A549 (cell line): ENCODE data around the gene DDX27. TPM values are rescaled to one million over a fixed set of nuclear protein-coding genes. Genes with fewer than 3 reads are reported as not detected.

Experiments
- ATAC-seq, 2 experiments: fragments of 200-7000 bp in 1 of 2; fragments of >200 bp in 1 of 2; cut with Nextera tagmentation in 1 of 2; cut with Tn5 transposase in 1 of 2; 3 replicates each; pipeline versions ENCODE4 v1.8.0 to v1.9.1; 2018 to 2020; ENCODE audit warnings: mild to moderate bottlenecking in 1 of 2, moderate library complexity in 1 of 2
- CTCF ChIA-PET: fragments of 300-600 bp; sonication (Branson Sonifier 250); formaldehyde crosslinking; extraction: SDS; loops from one replicate; lab custom pipeline; 2021; ENCODE audit warnings: antibody characterized with exemption, inconsistent platforms; lab: Yijun Ruan, JAX
- POLR2A ChIA-PET: fragments of 350-600 bp; formaldehyde crosslinking; extraction: SDS; loops from one replicate; lab custom pipeline; 2021; ENCODE audit warnings: antibody characterized with exemption, inconsistent platforms; lab: Yijun Ruan, JAX
- DNase-seq, 2 experiments: peaks; one replicate each; pipeline versions ENCODE4 v3.0.0 to v3.0.0-alpha.2; 2011 to 2016; ENCODE audit warnings: low read depth in 1 of 2, low spot score in 1 of 2
- FAIRE-seq: peaks from 2 replicates; lab custom pipeline; 2011; peaks lifted over from hg19 to GRCh38; lab: Jason Lieb, UNC
- H3K27ac ChIP-seq, 2 experiments: fragments of >200 bp; sonication (Bioruptor Twin); formaldehyde crosslinking; 3 replicates each; pipeline ENCODE4 v1.5.1; 2016 to 2017
- H3K4me1 ChIP-seq: fragments of >200 bp; sonication (Bioruptor Twin); formaldehyde crosslinking; 3 replicates; pipeline ENCODE4 v1.6.1; 2016
- H3K4me2 ChIP-seq: fragments of >200 bp; sonication (Bioruptor Twin); formaldehyde crosslinking; 3 replicates; pipeline ENCODE4 v1.6.1; 2016
- H3K4me3 ChIP-seq: fragments of >200 bp; sonication (Bioruptor Twin); formaldehyde crosslinking; 3 replicates; pipeline ENCODE4 v1.5.1; 2016
- H3K9me3 ChIP-seq: fragments of >200 bp; sonication (Bioruptor Twin); formaldehyde crosslinking; 3 replicates; pipeline ENCODE4 v1.6.1; 2016
- CHD4 ChIP-seq: fragments of 200-600 bp; sonication (generic); IDR thresholded peaks from 2 replicates; pipeline ENCODE4 v1.6.1; 2016; ENCODE audit warnings: antibody characterized with exemption, mild to moderate bottlenecking, borderline replicate concordance
- CTCF ChIP-seq: fragments of >200 bp; sonication (Bioruptor Twin); formaldehyde crosslinking; IDR thresholded peaks from 3 replicates; pipeline ENCODE4 v1.5.1; 2016
- E2F6 ChIP-seq: IDR thresholded peaks from 2 replicates; pipeline ENCODE4 v1.6.1; 2012; ENCODE audit warnings: low read depth, borderline replicate concordance
- EHF ChIP-seq: fragments of 250-450 bp; sonication (Bioruptor Pico); IDR thresholded peaks from 2 replicates; pipeline ENCODE4 v1.5.0; 2020; ENCODE audit warnings: mild to moderate bottlenecking
- EHMT2 ChIP-seq: fragments of 200-600 bp; sonication (generic); IDR thresholded peaks from 2 replicates; pipeline ENCODE4 v1.6.1; 2016; ENCODE audit warnings: antibody characterized with exemption, low read depth, mild to moderate bottlenecking, moderate library complexity
- ESRRA ChIP-seq: fragments of 150-350 bp; IDR thresholded peaks from 2 replicates; pipeline ENCODE4 v1.6.1; 2014; ENCODE audit warnings: mild to moderate bottlenecking, low read length, borderline replicate concordance
- FOSB ChIP-seq: fragments of 250-450 bp; sonication (Bioruptor Pico); IDR thresholded peaks from 2 replicates; pipeline ENCODE4 v1.5.0; 2020; ENCODE audit warnings: mild to moderate bottlenecking, moderate library complexity
- GATA3 ChIP-seq: IDR thresholded peaks from 2 replicates; pipeline ENCODE4 v1.6.1; 2012; ENCODE audit warnings: borderline replicate concordance
- HES2 ChIP-seq: fragments of >200 bp; sonication (Bioruptor Twin); formaldehyde crosslinking; IDR thresholded peaks from 2 replicates; pipeline ENCODE4 v1.6.1; 2016
- JUN ChIP-seq, 2 experiments: fragments of >200 bp; sonication (Bioruptor Twin); formaldehyde crosslinking; IDR thresholded peaks; 2 replicates in 1 of 2; 3 replicates in 1 of 2; pipeline ENCODE4 v1.6.1; 2016 to 2017
- PBX3 ChIP-seq: IDR thresholded peaks from 2 replicates; pipeline ENCODE4 v1.6.1; 2012
- PHF8 ChIP-seq: fragments of 200-600 bp; sonication (generic); IDR thresholded peaks from 2 replicates; pipeline ENCODE4 v1.6.1; 2016; ENCODE audit warnings: low read depth, mild to moderate bottlenecking, antibody characterized with exemption, moderate library complexity, borderline replicate concordance
- POLR2A ChIP-seq: IDR thresholded peaks from 2 replicates; pipeline ENCODE4 v1.6.1; 2012; ENCODE audit warnings: mild to moderate bottlenecking, low read length
- POLR2AphosphoS2 ChIP-seq: conservative IDR thresholded peaks from 2 replicates; pipeline ENCODE4 v1.6.1; 2012; ENCODE audit warnings: low read length, improper control_type of control experiment, inconsistent platforms
- RAD21 ChIP-seq, 2 experiments: fragments of >200 bp in 1 of 2; sonication (Bioruptor Twin) in 1 of 2; formaldehyde crosslinking in 1 of 2; IDR thresholded peaks in 1 of 2; conservative IDR thresholded peaks in 1 of 2; 2 replicates in 1 of 2; 3 replicates in 1 of 2; pipeline ENCODE4 v1.6.1; 2012 to 2018; ENCODE audit warnings: inconsistent platforms in 1 of 2
- RARB ChIP-seq: fragments of 250-450 bp; sonication (Bioruptor Pico); IDR thresholded peaks from 2 replicates; pipeline ENCODE4 v1.8.0; 2021; ENCODE audit warnings: mild to moderate bottlenecking, moderate library complexity
- RCOR1 ChIP-seq: fragments of 150-350 bp; IDR thresholded peaks from 2 replicates; pipeline ENCODE4 v1.6.1; 2014; ENCODE audit warnings: antibody characterized with exemption, low read length, low read depth
- REST ChIP-seq: fragments of 200-600 bp; sonication (generic); IDR thresholded peaks from 2 replicates; pipeline ENCODE4 v1.6.1; 2016; ENCODE audit warnings: antibody characterized with exemption, mild to moderate bottlenecking, moderate library complexity
- RNF2 ChIP-seq: fragments of 200-600 bp; sonication (generic); IDR thresholded peaks from 2 replicates; pipeline ENCODE4 v1.6.1; 2016; ENCODE audit warnings: low read depth, mild to moderate bottlenecking, antibody characterized with exemption, moderate library complexity, borderline replicate concordance
- SMC3 ChIP-seq: fragments of >200 bp; sonication (Bioruptor Twin); formaldehyde crosslinking; IDR thresholded peaks from 3 replicates; pipeline ENCODE4 v1.6.1; 2018; ENCODE audit warnings: inconsistent platforms
- SREBF2 ChIP-seq: fragments of 450-650 bp; IDR thresholded peaks from 2 replicates; pipeline ENCODE4 v1.6.1; 2014; ENCODE audit warnings: mild to moderate bottlenecking, moderate library complexity
- TFCP2L1 ChIP-seq: fragments of 250-450 bp; sonication (Bioruptor Pico); IDR thresholded peaks from 2 replicates; pipeline ENCODE4 v1.5.0; 2021; ENCODE audit warnings: mild to moderate bottlenecking
- TP53 ChIP-seq: fragments of 250-450 bp; sonication (Bioruptor Pico); IDR thresholded peaks from 2 replicates; pipeline ENCODE4 v1.5.0; 2021; ENCODE audit warnings: mild to moderate bottlenecking, moderate library complexity
- ZFP36 ChIP-seq: fragments of 450-650 bp; IDR thresholded peaks from 2 replicates; pipeline ENCODE4 v1.6.1; 2014; ENCODE audit warnings: borderline replicate concordance; ENCODE audit not compliant: partially characterized antibody
- WGBS: methylation state at CpG from one replicate; pipeline ENCODE4 v1.1.6; 2017; ENCODE audit errors: missing lambda C conversion rate; 5-methylcytosine and 5-hydroxymethylcytosine counted together
- polyA plus RNA-seq, 4 experiments: library from polyadenylated mRNA; depleted of rRNA in 3 of 4; stranded (reverse); fragments of >200 nt; fragmentation: RNase III in 1 of 4; extraction: RNeasy Plus Mini Kit Qiagen cat#74134 plus additional on column Dnase treatment in 1 of 4; gene quantifications; 2 replicates in 3 of 4; 3 replicates in 1 of 4; pipeline ENCODE4 v1.2.3, GENCODE V29; 2011 to 2017

The DDX27 gene
- polyA plus RNA-seq, 2 of the 4 experiments (the other 2 are of a cell fraction), result 69.3 TPM

GRCh38 chr20:49215232-49215631, 4.0 kb upstream of the DDX27 start:
- no peak for FAIRE-seq
- ChIA-PET CTCF (interaction anchor here (0.9 to 4.5 kb wide), 5 partner anchors 8 to 557 kb away, joined by 3 to 140 read pairs (median 29); no protein-coding TSS in a partner anchor), POLR2A (no interaction called here)
- TF ChIP-seq EHF (CRISPR knock-in tag) (no peak), POLR2A (no peak), REST (no peak), E2F6 (no peak), RAD21 (conservative IDR thresholded peaks at IDR 0.05 in 1 of 2, IDR thresholded peaks at IDR 0.05 in 1 of 2) (no peak), RCOR1 (no peak), PHF8 (no peak), ZFP36 (no peak), GATA3 (no peak), TP53 (CRISPR knock-in tag) (no peak), RNF2 (no peak), RARB (CRISPR knock-in tag) (no peak), HES2 (no peak)
- H3K4me3 ChIP-seq, result no peak overlapping the region
- peaks cover 7% of the 10 kb centered on the region; the same call in 1 of the 3 replicates for H3K9me3 ChIP-seq
- no peak overlapping the region for H3K27ac ChIP-seq
- no peak for DNase-seq
- no peak for ATAC-seq
- H3K4me1 ChIP-seq, result peaks cover 10% of the 10 kb centered on the region
- H3K4me2 ChIP-seq, result no peak overlapping the region
- 66% methylated on average over 3 of the region's 3 CpGs for WGBS

GRCh38 chr20:49216991-49217578, 2.1 kb upstream of the DDX27 start:
- ATAC-seq (peak; percentile 82 to 83), FAIRE-seq (no peak), DNase-seq (peak; percentile 73 to 93)
- no peaks in the 10 kb centered on the region for H3K9me3 ChIP-seq
- peak overlapping the region; percentile 68 for H3K4me2 ChIP-seq
- peak overlapping the region in 1 of 2 experiments; percentile 48; a peak in 2 of 6 replicates for H3K27ac ChIP-seq
- POLR2A ChIA-PET, result interaction anchor here (1.0 kb wide), 2 partner anchors 84 to 171 kb away, joined by 3 read pairs; partner anchors contain the start of gene CSE1L
- H3K4me1 ChIP-seq, result peaks cover 14% of the 10 kb centered on the region
- no peak overlapping the region for H3K4me3 ChIP-seq
- CTCF ChIA-PET, result interaction anchor here (0.5 to 4.5 kb wide), 54 partner anchors 8 to 575 kb away, joined by 3 to 140 read pairs (median 6); partner anchors contain the start of gene STAU1
- 15% methylated on average over 11 of the region's 11 CpGs for WGBS
- TF ChIP-seq SREBF2 (no peak), REST (no peak), EHF (CRISPR knock-in tag) (no peak), SMC3 (peak; percentile 86), POLR2A (no peak), E2F6 (no peak), FOSB (CRISPR knock-in tag) (no peak), CTCF (peak; percentile 91), JUN (IDR thresholded peaks at IDR 0.05) (no peak), PBX3 (no peak), CHD4 (no peak), EHMT2 (no peak), TFCP2L1 (CRISPR knock-in tag) (no peak), ESRRA (no peak), POLR2AphosphoS2 (no peak)
